H9 (cell line): Measurements from ENCODE around the gene FASTKD3. TPM values are rescaled to one million over a fixed set of nuclear protein-coding genes. Genes with fewer than 3 reads are reported as not detected.

Source experiments
- DNase-seq: peaks from one replicate; pipeline ENCODE4 v3.0.0-alpha.2; 2017
- H2AFZ ChIP-seq: one replicate; pipeline ENCODE4 v1.6.1; 2013; ENCODE audit warnings: mild to moderate bottlenecking, low read length, control low read depth, moderate library complexity
- H2AK5ac ChIP-seq: 2 replicates; pipeline ENCODE4 v1.6.1; 2013; ENCODE audit warnings: low read length, control low read depth, mixed read lengths; ENCODE audit not compliant: insufficient read length
- H2BK120ac ChIP-seq: one replicate; pipeline ENCODE4 v1.6.1; 2013; ENCODE audit warnings: low read depth, mild to moderate bottlenecking, low read length, control low read depth, inconsistent platforms; ENCODE audit not compliant: poor library complexity, severe bottlenecking
- H2BK12ac ChIP-seq: 2 replicates; pipeline ENCODE4 v1.6.1; 2013; ENCODE audit warnings: low read length, control low read depth, mixed read lengths, low read depth; ENCODE audit not compliant: insufficient read length
- H2BK15ac ChIP-seq: 2 replicates; pipeline ENCODE4 v1.6.1; 2013; ENCODE audit warnings: low read depth, low read length, control low read depth
- H2BK20ac ChIP-seq: one replicate; pipeline ENCODE4 v1.6.1; 2013; ENCODE audit warnings: low read depth, mild to moderate bottlenecking, low read length, control low read depth, inconsistent platforms; ENCODE audit not compliant: poor library complexity, severe bottlenecking
- H2BK5ac ChIP-seq: 2 replicates; pipeline ENCODE4 v1.6.1; 2013; ENCODE audit warnings: low read length, control low read depth, mixed read lengths; ENCODE audit not compliant: insufficient read length
- H3K14ac ChIP-seq: 2 replicates; pipeline ENCODE4 v1.6.1; 2013; ENCODE audit warnings: low read length, control low read depth; ENCODE audit not compliant: insufficient read depth
- H3K18ac ChIP-seq: 2 replicates; pipeline ENCODE4 v1.6.1; 2013; ENCODE audit warnings: low read depth, mild to moderate bottlenecking, mixed read lengths, low read length, control low read depth; ENCODE audit not compliant: insufficient read length
- H3K23ac ChIP-seq: 2 replicates; pipeline ENCODE4 v1.6.1; 2013; ENCODE audit warnings: low read length, control low read depth, mixed read lengths, low read depth; ENCODE audit not compliant: insufficient read length
- H3K23me2 ChIP-seq: 2 replicates; pipeline ENCODE4 v1.6.1; 2013; ENCODE audit warnings: low read depth, mild to moderate bottlenecking, mixed read lengths, low read length, control low read depth; ENCODE audit not compliant: insufficient read length, poor library complexity, severe bottlenecking
- H3K27ac ChIP-seq: 2 replicates; pipeline ENCODE4 v1.5.1; 2013; ENCODE audit warnings: low read length, control low read depth, mixed read lengths, low read depth; ENCODE audit not compliant: insufficient read length
- H3K27me3 ChIP-seq: 2 replicates; pipeline ENCODE4 v1.6.1; 2013; ENCODE audit warnings: low read length, control low read depth, inconsistent platforms; ENCODE audit not compliant: insufficient read depth
- H3K4ac ChIP-seq: 2 replicates; pipeline ENCODE4 v1.6.1; 2013; ENCODE audit warnings: low read depth, mild to moderate bottlenecking, control low read depth, inconsistent platforms, low read length, moderate library complexity
- H3K4me1 ChIP-seq: 2 replicates; pipeline ENCODE4 v1.6.1; 2013; ENCODE audit warnings: low read length, control low read depth, inconsistent platforms; ENCODE audit not compliant: insufficient read depth
- H3K4me2 ChIP-seq: 2 replicates; pipeline ENCODE4 v1.6.1; 2013; ENCODE audit warnings: low read length, control low read depth, mixed read lengths; ENCODE audit not compliant: insufficient read length, insufficient read depth
- H3K56ac ChIP-seq: 2 replicates; pipeline ENCODE4 v1.6.1; 2013; ENCODE audit warnings: low read depth, mild to moderate bottlenecking, mixed read lengths, low read length, control low read depth; ENCODE audit not compliant: insufficient read length
- H3K79me1 ChIP-seq: 2 replicates; pipeline ENCODE4 v1.6.1; 2013; ENCODE audit warnings: low read depth, mild to moderate bottlenecking, moderate library complexity, low read length, control low read depth, inconsistent platforms; ENCODE audit not compliant: insufficient read depth, poor library complexity, severe bottlenecking
- H3K79me2 ChIP-seq: 2 replicates; pipeline ENCODE4 v1.6.1; 2013; ENCODE audit warnings: low read length, control low read depth, inconsistent platforms; ENCODE audit not compliant: insufficient read depth
- H3K9ac ChIP-seq: 2 replicates; pipeline ENCODE4 v1.6.1; 2013; ENCODE audit warnings: low read length, control low read depth, mixed read lengths; ENCODE audit not compliant: insufficient read length; ENCODE audit errors: extremely low read depth
- H3K9me3 ChIP-seq: one replicate; pipeline ENCODE4 v1.6.1; 2013; ENCODE audit warnings: low read depth, low read length, inconsistent platforms; ENCODE audit not compliant: control insufficient read depth
- H3T11ph ChIP-seq: one replicate; pipeline ENCODE4 v1.6.1; 2013; ENCODE audit warnings: mild to moderate bottlenecking, low read length, control low read depth, inconsistent platforms
- H4K20me1 ChIP-seq: one replicate; pipeline ENCODE4 v1.6.1; 2013; ENCODE audit not compliant: control insufficient read depth, insufficient read length, insufficient read depth
- H4K5ac ChIP-seq: 2 replicates; pipeline ENCODE4 v1.6.1; 2013; ENCODE audit warnings: low read depth, mild to moderate bottlenecking, mixed read lengths, low read length, control low read depth; ENCODE audit not compliant: insufficient read length
- H4K8ac ChIP-seq: replicated peaks from 2 replicates; pipeline ENCODE4 v1.6.1; 2013; ENCODE audit warnings: low read length, control low read depth, mixed read lengths, low read depth; ENCODE audit not compliant: insufficient read length
- H4K91ac ChIP-seq: 2 replicates; pipeline ENCODE4 v1.6.1; 2013; ENCODE audit warnings: low read depth, mild to moderate bottlenecking, moderate library complexity, mixed read lengths, low read length, control low read depth; ENCODE audit not compliant: insufficient read length
- H3K27ac Mint-ChIP-seq, 3 experiments: 2 replicates in 2 of 3; 3 replicates in 1 of 3; pipeline ENCODE4 v1.8.0; 2020 to 2021; ENCODE audit warnings: mixed read lengths in 3 of 3, mild to moderate bottlenecking in 1 of 3, moderate library complexity in 1 of 3
- H3K27me3 Mint-ChIP-seq: 2 replicates; pipeline ENCODE4 v1.8.0; 2021; ENCODE audit warnings: low read depth, mild to moderate bottlenecking, moderate library complexity, mixed read lengths
- H3K36me3 Mint-ChIP-seq, 3 experiments: 2 replicates in 2 of 3; 3 replicates in 1 of 3; pipeline ENCODE4 v1.8.0; 2020 to 2021; ENCODE audit warnings: low read depth in 3 of 3, mixed read lengths in 3 of 3; ENCODE audit not compliant: insufficient read depth in 1 of 3
- H3K4me1 Mint-ChIP-seq, 2 experiments: 2 replicates each; pipeline ENCODE4 v1.8.0; 2020; ENCODE audit warnings: mixed read lengths in 2 of 2
- H3K4me3 Mint-ChIP-seq, 2 experiments: 2 replicates in 1 of 2; 3 replicates in 1 of 2; pipeline ENCODE4 v1.8.0; 2020 to 2021; ENCODE audit warnings: mild to moderate bottlenecking in 2 of 2, mixed read lengths in 2 of 2, moderate library complexity in 1 of 2
- H3K9me3 Mint-ChIP-seq, 2 experiments: 2 replicates in 1 of 2; 3 replicates in 1 of 2; pipeline ENCODE4 v1.8.0; 2020; ENCODE audit warnings: mild to moderate bottlenecking in 2 of 2, mixed read lengths in 2 of 2, moderate library complexity in 1 of 2
- WGBS: extraction: QIAGEN DNeasy Blood & Tissue Kit; methylation state at CpG from one replicate; pipeline ENCODE4 v1.1.7; 2013; ENCODE audit warnings: missing lambda C conversion rate, low lambda C conversion rate, mixed read lengths; ENCODE audit not compliant: insufficient read length; ENCODE audit errors: extremely low coverage; 5-methylcytosine and 5-hydroxymethylcytosine counted together
- total RNA-seq: library from RNA; stranded (reverse); gene quantifications from 2 replicates; pipeline ENCODE4 v1.2.1, GENCODE V29; 2021
- TF ChIP-seq, protein P1 (sequence below): fragments of 200-600 bp; sonication (generic); conservative IDR thresholded peaks from 3 replicates; pipeline ENCODE4 v1.8.0; 2021; ENCODE audit warnings: antibody characterized with exemption, mild to moderate bottlenecking

Gene FASTKD3
- total RNA-seq, 1 experiment from 2014 or later = 15.0 TPM

- Mint-ChIP-seq H3K4me1 (no peaks in the 10 kb centered on the region), H3K9me3 (no peaks in the 10 kb centered on the region), H3K36me3 (peaks cover 36 to 87% (median 85%) of the 10 kb centered on the region in 3 experiments), H3K27ac (no peak overlapping the region), H3K4me3 (no peak overlapping the region), H3K27me3 (no peaks in the 10 kb centered on the region)
- no peak for DNase-seq
- Histone ChIP-seq H4K20me1 (no peaks in the 10 kb centered on the region), H2BK5ac (no peak overlapping the region), H4K8ac (no peak overlapping the region), H3K27me3 (no peaks in the 10 kb centered on the region), H2BK120ac (no peak overlapping the region), H3K9me3 (no peaks in the 10 kb centered on the region), H2AFZ (no peak overlapping the region), H3K23ac (no peak overlapping the region), H3K79me1 (no peaks in the 10 kb centered on the region), H3K18ac (no peak overlapping the region), H3K4ac (no peak overlapping the region), H4K5ac (no peak overlapping the region), H3K4me2 (no peak overlapping the region), H3K23me2 (no peaks in the 10 kb centered on the region), H3K27ac (no peak overlapping the region), H2AK5ac (no peak overlapping the region), H3K14ac (no peak overlapping the region), H2BK15ac (no peak overlapping the region), H2BK20ac (no peak overlapping the region), H3K4me1 (no peaks in the 10 kb centered on the region), H4K91ac (no peak overlapping the region), H3T11ph (no peak overlapping the region), H3K9ac (no peak overlapping the region), H3K56ac (no peak overlapping the region), H2BK12ac (no peak overlapping the region), H3K79me2 (no peaks in the 10 kb centered on the region)
- TF ChIP-seq, protein P1, sequence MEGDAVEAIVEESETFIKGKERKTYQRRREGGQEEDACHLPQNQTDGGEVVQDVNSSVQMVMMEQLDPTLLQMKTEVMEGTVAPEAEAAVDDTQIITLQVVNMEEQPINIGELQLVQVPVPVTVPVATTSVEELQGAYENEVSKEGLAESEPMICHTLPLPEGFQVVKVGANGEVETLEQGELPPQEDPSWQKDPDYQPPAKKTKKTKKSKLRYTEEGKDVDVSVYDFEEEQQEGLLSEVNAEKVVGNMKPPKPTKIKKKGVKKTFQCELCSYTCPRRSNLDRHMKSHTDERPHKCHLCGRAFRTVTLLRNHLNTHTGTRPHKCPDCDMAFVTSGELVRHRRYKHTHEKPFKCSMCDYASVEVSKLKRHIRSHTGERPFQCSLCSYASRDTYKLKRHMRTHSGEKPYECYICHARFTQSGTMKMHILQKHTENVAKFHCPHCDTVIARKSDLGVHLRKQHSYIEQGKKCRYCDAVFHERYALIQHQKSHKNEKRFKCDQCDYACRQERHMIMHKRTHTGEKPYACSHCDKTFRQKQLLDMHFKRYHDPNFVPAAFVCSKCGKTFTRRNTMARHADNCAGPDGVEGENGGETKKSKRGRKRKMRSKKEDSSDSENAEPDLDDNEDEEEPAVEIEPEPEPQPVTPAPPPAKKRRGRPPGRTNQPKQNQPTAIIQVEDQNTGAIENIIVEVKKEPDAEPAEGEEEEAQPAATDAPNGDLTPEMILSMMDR = no peak
- WGBS = no CpG with 5 or more reads among the region's 2 CpGs
Measured at GRCh38 chr5:7894860-7895259, 26.0 kb upstream of the FASTKD3 start.
